ENCODE results near the gene MTG1. TPM values are rescaled to one million over a fixed set of nuclear protein-coding genes. Genes with fewer than 3 reads are reported as not detected.

MTG1 gene
- total and polyA plus RNA-seq, 12 donors: 17.4 to 36.2 (median 23.8) TPM

DNA sequence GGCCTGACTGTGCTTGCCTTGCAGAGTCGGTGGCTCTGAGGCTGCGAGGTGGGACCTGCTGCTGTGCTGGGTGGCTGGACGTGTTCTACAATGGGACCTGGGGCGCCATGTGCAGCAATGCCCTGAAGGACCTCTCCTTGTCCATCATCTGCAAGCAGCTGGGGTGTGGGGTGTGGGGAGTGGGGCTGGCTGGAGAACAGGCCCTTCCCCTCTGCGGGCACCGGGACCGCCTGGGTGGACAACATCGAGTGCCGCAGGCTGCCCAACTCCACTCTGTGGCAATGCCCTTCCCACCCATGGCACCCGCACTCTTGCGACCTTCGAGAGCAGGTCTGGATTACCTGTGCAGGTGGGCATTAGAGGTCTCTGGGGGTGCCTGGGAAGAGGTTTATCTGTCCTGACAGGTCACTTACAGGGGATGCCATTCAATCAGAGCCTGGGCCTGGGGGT lies 70.7 kb downstream of the MTG1 start:
- peaks cover 0 to 17% (median 0%) of the 10 kb centered on the region in 7 donors for H3K27me3 ChIP-seq
- DNase-seq: no peak
- 89 to 95% methylated on average over 12 of the region's 12 CpGs for WGBS, 2 donors
- no peak for ATAC-seq
- TF ChIP-seq, protein P1, sequence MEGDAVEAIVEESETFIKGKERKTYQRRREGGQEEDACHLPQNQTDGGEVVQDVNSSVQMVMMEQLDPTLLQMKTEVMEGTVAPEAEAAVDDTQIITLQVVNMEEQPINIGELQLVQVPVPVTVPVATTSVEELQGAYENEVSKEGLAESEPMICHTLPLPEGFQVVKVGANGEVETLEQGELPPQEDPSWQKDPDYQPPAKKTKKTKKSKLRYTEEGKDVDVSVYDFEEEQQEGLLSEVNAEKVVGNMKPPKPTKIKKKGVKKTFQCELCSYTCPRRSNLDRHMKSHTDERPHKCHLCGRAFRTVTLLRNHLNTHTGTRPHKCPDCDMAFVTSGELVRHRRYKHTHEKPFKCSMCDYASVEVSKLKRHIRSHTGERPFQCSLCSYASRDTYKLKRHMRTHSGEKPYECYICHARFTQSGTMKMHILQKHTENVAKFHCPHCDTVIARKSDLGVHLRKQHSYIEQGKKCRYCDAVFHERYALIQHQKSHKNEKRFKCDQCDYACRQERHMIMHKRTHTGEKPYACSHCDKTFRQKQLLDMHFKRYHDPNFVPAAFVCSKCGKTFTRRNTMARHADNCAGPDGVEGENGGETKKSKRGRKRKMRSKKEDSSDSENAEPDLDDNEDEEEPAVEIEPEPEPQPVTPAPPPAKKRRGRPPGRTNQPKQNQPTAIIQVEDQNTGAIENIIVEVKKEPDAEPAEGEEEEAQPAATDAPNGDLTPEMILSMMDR (IDR thresholded peaks at IDR 0.05): no peak
- H3K4me3 ChIP-seq: no peak overlapping the region
- H3K4me1 ChIP-seq: no peaks in the 10 kb centered on the region
- H3K36me3 ChIP-seq: no peaks in the 10 kb centered on the region
- H3K9me3 ChIP-seq: peaks cover 0 to 2% (median 0%) of the 10 kb centered on the region in 11 donors
- H3K27ac ChIP-seq: no peak overlapping the region
- intact Hi-C loops (cut with DNase I): no loop called here

DNA sequence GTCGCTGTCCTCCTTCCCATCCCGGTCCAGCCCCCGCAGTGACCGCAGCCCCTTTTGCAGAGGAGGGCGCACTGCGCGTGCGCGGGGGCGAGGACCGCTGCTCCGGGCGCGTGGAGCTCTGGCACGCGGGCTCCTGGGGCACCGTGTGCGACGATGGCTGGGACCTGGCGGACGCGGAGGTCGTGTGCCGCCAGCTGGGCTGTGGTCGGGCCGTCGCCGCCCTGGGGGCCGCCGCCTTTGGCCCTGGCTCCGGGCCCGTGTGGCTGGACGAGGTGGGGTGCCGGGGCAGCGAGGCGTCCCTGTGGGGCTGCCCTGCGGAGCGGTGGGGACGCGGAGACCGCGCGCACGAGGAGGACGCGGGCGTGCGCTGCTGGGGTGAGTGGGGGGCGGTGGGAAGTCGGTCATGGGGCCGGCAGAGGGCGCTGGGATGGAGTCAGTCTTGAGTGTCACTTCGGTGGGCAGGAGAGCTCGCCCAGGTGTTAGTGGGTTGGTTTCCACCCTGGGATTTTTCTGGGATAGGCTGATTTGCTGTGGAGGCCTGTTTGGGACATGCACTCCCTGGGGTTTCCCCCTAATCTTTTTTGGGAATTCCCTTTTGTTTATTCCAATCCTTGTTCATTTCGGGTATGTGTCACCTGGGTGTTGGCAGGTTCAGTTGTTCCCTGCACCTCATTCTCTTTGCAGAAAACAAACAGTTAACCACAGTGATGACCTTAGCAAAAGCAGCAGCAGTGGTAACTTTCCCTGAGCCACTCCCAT lies 71.4 kb downstream of the MTG1 start:
- H3K27me3 ChIP-seq: peaks cover 0 to 14% (median 0%) of the 10 kb centered on the region in 7 donors
- WGBS, 2 donors: 21 to 25% methylated on average over 54 to 55 of the region's 55 CpGs
- intact Hi-C loops (cut with DNase I): no loop called here

DNA sequence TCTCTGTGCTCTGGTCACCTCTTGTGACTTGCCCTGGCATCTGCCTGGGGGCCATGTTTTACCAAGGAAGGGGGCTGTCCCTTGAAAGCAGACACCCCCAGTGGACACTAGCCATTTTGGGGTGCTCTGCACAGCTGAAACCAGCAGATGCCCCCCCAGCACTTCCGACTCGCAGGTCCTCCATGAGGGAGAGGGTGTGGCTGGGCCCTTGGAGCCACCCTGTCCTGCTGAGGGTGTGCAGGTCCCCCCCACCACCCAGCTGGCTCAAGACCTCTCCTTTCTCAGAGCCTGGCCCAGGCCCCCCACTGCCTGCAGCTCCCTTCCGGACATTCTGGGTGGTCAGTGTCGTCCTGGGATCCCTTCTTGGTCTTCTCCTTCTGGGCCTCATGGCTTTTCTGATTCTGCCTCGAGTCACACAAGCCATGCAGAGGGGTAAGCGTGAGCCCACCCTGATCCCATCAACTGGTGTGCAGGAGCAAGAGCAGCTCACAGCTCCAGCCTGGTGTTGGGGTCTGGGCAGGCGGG lies 72.1 kb downstream of the MTG1 start:
- WGBS, 2 donors: 91 to 95% methylated on average over 7 of the region's 7 CpGs
- H3K9me3 ChIP-seq: peaks cover 0 to 14% (median 0%) of the 10 kb centered on the region in 11 donors
- DNase-seq: no peak
- TF ChIP-seq, protein P1 (IDR thresholded peaks at IDR 0.05): no peak
- no peaks in the 10 kb centered on the region for H3K4me1 ChIP-seq
- intact Hi-C loops (cut with DNase I): no loop called here
- H3K27ac ChIP-seq: no peak overlapping the region
- H3K4me3 ChIP-seq: no peak overlapping the region
- H3K36me3 ChIP-seq: no peaks in the 10 kb centered on the region
- peaks cover 0 to 14% (median 0%) of the 10 kb centered on the region in 7 donors for H3K27me3 ChIP-seq
- ATAC-seq: no peak

More for the DNA sequence above, 71.4 kb downstream of the MTG1 start:
- peaks cover 0 to 10% (median 0%) of the 10 kb centered on the region in 11 donors for H3K9me3 ChIP-seq
- DNase-seq (no peak), ATAC-seq (no peak)
- no peak overlapping the region for H3K27ac ChIP-seq
- no peaks in the 10 kb centered on the region for H3K36me3 ChIP-seq
- no peak overlapping the region for H3K4me3 ChIP-seq
- no peaks in the 10 kb centered on the region for H3K4me1 ChIP-seq
- TF ChIP-seq, protein P1 (IDR thresholded peaks at IDR 0.05): no peak

DNA sequence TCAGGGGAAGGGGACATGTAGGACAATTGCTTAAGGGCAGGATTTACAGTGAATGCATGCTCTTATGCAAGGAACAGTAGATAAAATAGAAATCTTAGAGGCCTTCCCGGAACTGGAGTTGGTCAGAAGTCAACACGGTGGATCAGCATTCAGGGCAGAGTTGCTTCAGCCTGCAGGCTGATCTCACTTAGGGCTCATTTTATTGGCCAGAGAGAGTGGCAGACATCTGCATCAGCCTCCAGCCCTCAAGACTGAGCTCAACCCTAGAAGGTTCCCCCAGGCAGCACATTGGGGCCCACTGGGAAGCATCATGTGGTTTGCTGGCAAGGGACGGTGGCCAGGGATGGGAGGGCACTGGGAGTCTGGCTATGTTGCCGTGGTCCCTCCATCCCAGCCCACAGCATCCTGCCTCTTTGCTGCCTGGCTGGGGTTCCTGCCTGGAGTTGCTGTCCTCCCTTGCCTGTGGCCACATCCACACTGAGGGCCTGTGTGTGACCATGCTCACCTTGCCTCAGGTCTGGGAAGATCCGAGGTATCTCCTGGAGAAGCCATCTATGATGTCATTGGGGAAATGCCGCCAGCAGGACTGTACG lies 72.8 kb downstream of the MTG1 start:
- WGBS, 2 donors: 89 to 96% methylated on average over 7 of the region's 7 CpGs
- DNase-seq (no peak), ATAC-seq (no peak)
- Histone ChIP-seq H3K27ac (no peak overlapping the region), H3K4me1 (no peaks in the 10 kb centered on the region), H3K9me3 (peaks cover 0 to 14% (median 0%) of the 10 kb centered on the region in 11 donors), H3K4me3 (no peak overlapping the region), H3K27me3 (peaks cover 0 to 14% (median 0%) of the 10 kb centered on the region in 7 donors), H3K36me3 (no peaks in the 10 kb centered on the region)
- TF ChIP-seq, protein P1 (IDR thresholded peaks at IDR 0.05): no peak
- intact Hi-C loops (cut with DNase I): no loop called here
